Right lobe of liver (tissue), 4 donors: ENCODE data around the gene LRSAM1.

Experiments
- CTCF ChIP-seq, 4 donors: fragments of 200-600 bp in 3 of 4; fragments of 450-650 bp in 1 of 4; IDR thresholded peaks; one replicate each; pipeline versions ENCODE4 v1.5.1 to v1.8.0; 2016 to 2022; ENCODE audit warnings: antibody characterized with exemption in 4 of 4, mild to moderate bottlenecking in 2 of 4
- POLR2A ChIP-seq: fragments of 450-650 bp; IDR thresholded peaks from one replicate; pipeline ENCODE4 v1.6.1; 2017; ENCODE audit warnings: antibody characterized with exemption, mild to moderate bottlenecking
- donor health status: DM: no; HTN: no; CAD: no.
- donor health status: DM: no; HTN: no; CAD: no.
- donor health status: DM: no; HTN: yes; CAD: no.

GRCh38 chr9:127405344-127406125 is 45.8 kb upstream of the LRSAM1 start:
- TF ChIP-seq POLR2A (no peak), CTCF (IDR thresholded peaks at IDR 0.05) (no peak)
